ENCODE measurements around the gene OR11G2. TPM values are rescaled to one million over a fixed set of nuclear protein-coding genes. Genes with fewer than 3 reads are reported as not detected.
"Not testable (repeated sequence)": the region's sequence is repeated elsewhere in the genome, so short reads cannot be mapped to it uniquely, and the experiment has no call there.

Gene OR11G2
- total and polyA plus RNA-seq, 10 donors, result not detected

DNA sequence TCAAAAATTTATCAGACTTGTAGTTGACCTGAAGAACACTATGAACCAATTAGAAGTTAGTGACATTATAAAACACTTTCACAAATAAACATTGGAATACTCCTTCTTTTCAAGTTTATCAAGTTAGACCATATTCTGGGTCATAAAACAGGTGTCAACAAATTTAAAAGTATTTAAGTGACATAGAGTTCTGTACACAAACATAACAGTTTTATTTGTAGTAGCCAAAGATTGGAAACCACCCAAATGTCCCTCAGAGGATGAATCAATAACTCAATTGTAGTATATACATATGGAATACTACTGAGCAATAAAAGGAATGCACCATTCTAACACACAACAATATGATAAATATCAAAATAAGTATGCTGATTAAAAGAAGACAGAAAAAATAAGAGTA is 23.6 kb upstream of the OR11G2 start:
- Histone ChIP-seq H3K9me3 (peaks cover 5 to 38% (median 34%) of the 10 kb centered on the region in 8 donors), H3K36me3 (no peaks in the 10 kb centered on the region), H3K4me1 (no peaks in the 10 kb centered on the region), H3K4me3 (no peak overlapping the region), H3K27ac (no peak overlapping the region), H3K27me3 (replicated peaks in 1 of 7) (no peaks in the 10 kb centered on the region)
- intact Hi-C loops (cut with DNase I; ENCODE audit: low total_unique reads), result no loop called here
- TF ChIP-seq POLR2AphosphoS5 (IDR thresholded peaks at IDR 0.05), result no peak
- TF ChIP-seq, protein P1, sequence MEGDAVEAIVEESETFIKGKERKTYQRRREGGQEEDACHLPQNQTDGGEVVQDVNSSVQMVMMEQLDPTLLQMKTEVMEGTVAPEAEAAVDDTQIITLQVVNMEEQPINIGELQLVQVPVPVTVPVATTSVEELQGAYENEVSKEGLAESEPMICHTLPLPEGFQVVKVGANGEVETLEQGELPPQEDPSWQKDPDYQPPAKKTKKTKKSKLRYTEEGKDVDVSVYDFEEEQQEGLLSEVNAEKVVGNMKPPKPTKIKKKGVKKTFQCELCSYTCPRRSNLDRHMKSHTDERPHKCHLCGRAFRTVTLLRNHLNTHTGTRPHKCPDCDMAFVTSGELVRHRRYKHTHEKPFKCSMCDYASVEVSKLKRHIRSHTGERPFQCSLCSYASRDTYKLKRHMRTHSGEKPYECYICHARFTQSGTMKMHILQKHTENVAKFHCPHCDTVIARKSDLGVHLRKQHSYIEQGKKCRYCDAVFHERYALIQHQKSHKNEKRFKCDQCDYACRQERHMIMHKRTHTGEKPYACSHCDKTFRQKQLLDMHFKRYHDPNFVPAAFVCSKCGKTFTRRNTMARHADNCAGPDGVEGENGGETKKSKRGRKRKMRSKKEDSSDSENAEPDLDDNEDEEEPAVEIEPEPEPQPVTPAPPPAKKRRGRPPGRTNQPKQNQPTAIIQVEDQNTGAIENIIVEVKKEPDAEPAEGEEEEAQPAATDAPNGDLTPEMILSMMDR (IDR thresholded peaks at IDR 0.05 in 8 of 11, conservative IDR thresholded peaks at IDR 0.05 in 3 of 11), result no peak
- TF ChIP-seq POLR2A (IDR thresholded peaks at IDR 0.05), result no peak
- no peak for DNase-seq

DNA sequence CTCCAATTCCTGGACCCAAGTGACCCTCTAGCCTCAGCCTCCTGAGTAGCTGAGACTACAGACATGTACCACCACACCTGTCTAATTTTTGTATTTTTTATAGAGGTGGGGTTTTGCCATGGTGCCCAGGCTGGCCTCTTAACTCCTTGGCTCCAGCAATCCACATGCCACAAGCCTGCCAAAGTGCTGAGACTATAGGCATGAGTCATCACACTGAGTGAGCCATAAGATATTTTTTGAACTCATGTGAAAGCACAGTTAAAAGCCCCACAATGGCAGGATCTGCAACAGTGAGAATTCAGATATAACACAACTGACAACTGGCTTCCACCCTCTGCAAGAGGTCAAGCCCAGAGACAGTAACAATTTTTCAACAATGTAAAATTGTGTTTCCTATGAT is 20.8 kb upstream of the OR11G2 start:
- H3K27ac ChIP-seq; H3K27me3 ChIP-seq (replicated peaks in 1 of 7); DNase-seq; H3K4me3 ChIP-seq; intact Hi-C loops (cut with DNase I; ENCODE audit: low total_unique reads); H3K36me3 ChIP-seq; H3K4me1 ChIP-seq: not testable (repeated sequence)
- H3K9me3 ChIP-seq, result peaks cover 2 to 15% (median 12%) of the 10 kb centered on the region in 8 donors

DNA sequence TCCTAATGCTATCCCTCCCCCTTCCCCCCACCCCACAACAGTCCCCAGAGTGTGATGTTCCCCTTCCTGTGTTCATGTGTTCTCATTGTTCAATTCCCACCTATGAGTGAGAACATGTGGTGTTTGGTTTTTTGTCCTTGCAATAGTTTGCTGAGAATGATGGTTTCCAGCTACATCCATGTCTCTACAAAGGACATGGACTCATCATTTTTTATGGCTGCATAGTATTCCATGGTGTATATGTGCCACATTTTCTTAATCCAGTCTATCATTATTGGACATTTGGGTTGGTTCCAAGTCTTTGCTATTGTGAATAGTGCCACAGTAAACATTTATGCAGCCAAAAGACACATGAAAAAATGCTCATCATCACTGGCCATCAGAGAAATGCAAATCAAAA is 16.5 kb upstream of the OR11G2 start:
- H3K27ac ChIP-seq; intact Hi-C loops (cut with DNase I; ENCODE audit: low total_unique reads); H3K4me1 ChIP-seq; H3K27me3 ChIP-seq (replicated peaks in 1 of 7); DNase-seq; H3K9me3 ChIP-seq; H3K36me3 ChIP-seq; H3K4me3 ChIP-seq: not testable (repeated sequence)

DNA sequence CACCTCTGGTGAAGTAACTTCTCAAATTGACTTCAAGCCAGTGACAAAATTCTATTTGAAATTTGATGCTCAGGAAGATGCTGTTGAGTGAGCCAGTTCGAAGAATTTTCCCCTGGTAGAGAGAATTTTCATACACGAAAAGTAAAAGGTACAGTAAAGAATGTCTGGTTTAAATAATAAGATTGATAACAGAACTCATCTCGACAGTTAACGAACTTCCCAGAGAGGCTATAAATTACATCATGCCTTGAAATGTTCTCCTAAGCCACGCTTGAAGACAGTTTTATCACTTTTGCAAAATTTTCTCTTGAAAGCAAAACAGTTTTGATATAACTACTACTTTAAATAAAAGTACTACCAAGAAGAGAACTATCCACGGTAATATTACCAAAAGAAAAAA is 14.4 kb upstream of the OR11G2 start:
- no peak overlapping the region for H3K4me3 ChIP-seq
- no peaks in the 10 kb centered on the region for H3K9me3 ChIP-seq
- H3K27ac ChIP-seq, result no peak overlapping the region
- no peaks in the 10 kb centered on the region for H3K27me3 ChIP-seq (replicated peaks in 1 of 7)
- 51 to 72% (median 57%) methylated on average over 6 of the region's 6 CpGs for WGBS, 5 donors
- H3K4me1 ChIP-seq, result no peaks in the 10 kb centered on the region
- intact Hi-C loops (cut with DNase I; ENCODE audit: low total_unique reads), result no loop called here
- TF ChIP-seq, protein P1 (IDR thresholded peaks at IDR 0.05 in 8 of 11, conservative IDR thresholded peaks at IDR 0.05 in 3 of 11), result no peak
- TF ChIP-seq POLR2AphosphoS5 (IDR thresholded peaks at IDR 0.05) (no peak), POLR2A (IDR thresholded peaks at IDR 0.05) (no peak)
- H3K36me3 ChIP-seq, result no peaks in the 10 kb centered on the region
- DNase-seq, result no peak

DNA sequence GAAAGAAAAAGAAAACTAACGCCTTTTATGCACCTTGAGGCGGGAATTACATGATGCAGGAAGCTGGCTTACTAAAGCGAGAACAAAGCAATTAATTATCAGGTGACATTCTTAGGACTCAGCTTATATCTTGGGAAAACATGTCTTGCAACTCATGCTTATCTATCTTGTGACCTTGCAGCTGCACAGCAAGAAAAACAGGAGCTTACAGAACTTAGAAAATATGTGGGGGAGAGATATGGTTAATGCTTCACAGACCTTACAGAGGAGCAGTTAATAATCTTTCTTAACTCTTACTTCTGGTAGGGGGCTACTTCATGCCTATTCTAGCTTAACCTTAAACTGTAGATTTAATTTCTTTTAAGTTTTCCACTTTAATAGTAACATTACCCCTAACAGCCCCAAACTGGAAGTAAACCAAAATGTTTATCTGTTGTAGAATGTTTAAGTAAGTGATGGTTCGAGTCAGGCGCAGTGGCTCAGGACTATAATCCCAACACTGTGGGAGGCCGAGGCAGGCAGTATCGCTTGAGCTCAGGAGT is 13.2 kb upstream of the OR11G2 start:
- DNase-seq, result no peak
- Histone ChIP-seq H3K4me3 (no peak overlapping the region), H3K27me3 (replicated peaks in 1 of 7) (no peaks in the 10 kb centered on the region), H3K4me1 (no peaks in the 10 kb centered on the region), H3K9me3 (no peaks in the 10 kb centered on the region), H3K27ac (no peak overlapping the region), H3K36me3 (no peaks in the 10 kb centered on the region)
- TF ChIP-seq, protein P1 (IDR thresholded peaks at IDR 0.05 in 8 of 11, conservative IDR thresholded peaks at IDR 0.05 in 3 of 11), result no peak
- TF ChIP-seq POLR2AphosphoS5 (IDR thresholded peaks at IDR 0.05), result no peak
- no peak for TF ChIP-seq POLR2A (IDR thresholded peaks at IDR 0.05)
- 64 to 87% (median 77%) methylated on average over 7 of the region's 7 CpGs for WGBS, 5 donors
- intact Hi-C loops (cut with DNase I; ENCODE audit: low total_unique reads), result no loop called here

Data from spleen (tissue), 11 donors.